A673 (cell line): ENCODE results near the gene PRPH2. TPM values are rescaled to one million over a fixed set of nuclear protein-coding genes. Genes with fewer than 3 reads are reported as not detected.

Experiments used
- BruUV-seq: library from RNA; stranded (reverse); fragments of 400-500 nt; replicated peaks from 2 replicates; lab custom pipeline; 2021; lab: Mats Ljungman, UMichigan
- CTCF ChIA-PET: fragments of 300-600 bp; sonication (Branson Sonifier 250); formaldehyde crosslinking; loops from one replicate; lab custom pipeline; 2022; ENCODE audit warnings: antibody characterized with exemption; lab: Charles Lee
- POLR2A ChIA-PET: fragments of 300-600 bp; sonication (Branson Sonifier 250); formaldehyde crosslinking; loops from one replicate; lab custom pipeline; 2022; ENCODE audit warnings: antibody characterized with exemption; ENCODE audit not compliant: low non-redundant PET; lab: Charles Lee
- DNase-seq: peaks from one replicate; pipeline ENCODE4 v3.0.0-alpha.2; 2015; ENCODE audit warnings: low spot score
- H3K27ac ChIP-seq: fragments of 200-600 bp; sonication (generic); 2 replicates; pipeline ENCODE4 v1.5.1; 2016; ENCODE audit warnings: mixed run types, low read depth, mild to moderate bottlenecking, mixed read lengths, antibody characterized with exemption, low read length; ENCODE audit not compliant: poor library complexity, severe bottlenecking
- H3K27me3 ChIP-seq: fragments of 200-600 bp; sonication (generic); replicated peaks from 2 replicates; pipeline ENCODE4 v1.6.1; 2017; ENCODE audit warnings: mixed run types, low read depth, mild to moderate bottlenecking, mixed read lengths, antibody characterized with exemption, low read length; ENCODE audit not compliant: insufficient read depth, poor library complexity
- H3K36me3 ChIP-seq: fragments of 200-600 bp; sonication (generic); 2 replicates; pipeline ENCODE4 v1.6.1; 2016; ENCODE audit warnings: mixed run types, mild to moderate bottlenecking, mixed read lengths, antibody characterized with exemption, low read length; ENCODE audit not compliant: insufficient read depth, poor library complexity, severe bottlenecking
- H3K4me1 ChIP-seq: fragments of 200-600 bp; sonication (generic); 2 replicates; pipeline ENCODE4 v1.6.1; 2017; ENCODE audit warnings: mixed run types, mild to moderate bottlenecking, mixed read lengths, antibody characterized with exemption, low read length; ENCODE audit not compliant: insufficient read depth, poor library complexity, severe bottlenecking
- H3K4me3 ChIP-seq: fragments of 200-600 bp; sonication (generic); 2 replicates; pipeline ENCODE4 v1.5.1; 2016; ENCODE audit warnings: low read depth, mixed run types, mild to moderate bottlenecking, mixed read lengths, low read length; ENCODE audit not compliant: poor library complexity, severe bottlenecking
- H3K9me3 ChIP-seq: fragments of 200-600 bp; sonication (generic); 2 replicates; pipeline ENCODE4 v1.6.1; 2016; ENCODE audit warnings: mixed run types, low read depth, mild to moderate bottlenecking, mixed read lengths, antibody characterized with exemption, low read length; ENCODE audit not compliant: poor library complexity, severe bottlenecking
- EZH2 ChIP-seq: fragments of 200-600 bp; sonication (generic); IDR thresholded peaks from 2 replicates; pipeline ENCODE4 v1.6.1; 2017; ENCODE audit warnings: borderline replicate concordance, low read depth, mild to moderate bottlenecking, mixed read lengths, antibody characterized with exemption, low read length; ENCODE audit not compliant: poor library complexity, severe bottlenecking
- intact Hi-C: fragments of 100-400 bp; cut with micrococcal nuclease; formaldehyde crosslinking; loops from one replicate; pipeline ENCODE4 v1.10.0; 2022; ENCODE audit not compliant: unreplicated experiment
- total RNA-seq: library from RNA; stranded (reverse); gene quantifications from 2 replicates; pipeline ENCODE4 v1.2.3, GENCODE V29; 2021
- TF ChIP-seq, protein P1 (sequence below): fragments of 300-800, 200-600 bp; sonication (generic); conservative IDR thresholded peaks from 2 replicates; pipeline ENCODE4 v1.5.1; 2017; ENCODE audit warnings: low read depth, mild to moderate bottlenecking, antibody characterized with exemption, low read length, moderate library complexity, mixed read lengths

The PRPH2 gene
- total RNA-seq, 1 experiment from 2014 or later = 0.41 TPM

- POLR2A ChIA-PET = interaction anchor here (0.6 kb wide), 1 partner anchor 56 kb away, joined by 8 read pairs; the partner anchor contains the start of gene BICRAL
- Histone ChIP-seq H3K4me1 (peaks cover 14% of the 10 kb centered on the region), H3K9me3 (no peaks in the 10 kb centered on the region), H3K4me3 (peak overlapping the region; percentile 21), H3K27me3 (no peaks in the 10 kb centered on the region), H3K27ac (peak overlapping the region; percentile 45), H3K36me3 (no peaks in the 10 kb centered on the region)
- peak; percentile 87 for DNase-seq
- intact Hi-C loops = loop anchor here (1.0 to 10.0 kb wide), 4 partner anchors 65 to 512 kb away; partner anchors contain the start of genes MRPS10, RPL7L1 and UBR2
- BruUV-seq = no TSS peak
- CTCF ChIA-PET = interaction anchor here (1.0 to 1.2 kb wide), 3 partner anchors 12 to 67 kb away, joined by 3 to 6 read pairs (median 4); no protein-coding TSS in a partner anchor
- TF ChIP-seq EZH2 = no peak
- TF ChIP-seq, protein P1, sequence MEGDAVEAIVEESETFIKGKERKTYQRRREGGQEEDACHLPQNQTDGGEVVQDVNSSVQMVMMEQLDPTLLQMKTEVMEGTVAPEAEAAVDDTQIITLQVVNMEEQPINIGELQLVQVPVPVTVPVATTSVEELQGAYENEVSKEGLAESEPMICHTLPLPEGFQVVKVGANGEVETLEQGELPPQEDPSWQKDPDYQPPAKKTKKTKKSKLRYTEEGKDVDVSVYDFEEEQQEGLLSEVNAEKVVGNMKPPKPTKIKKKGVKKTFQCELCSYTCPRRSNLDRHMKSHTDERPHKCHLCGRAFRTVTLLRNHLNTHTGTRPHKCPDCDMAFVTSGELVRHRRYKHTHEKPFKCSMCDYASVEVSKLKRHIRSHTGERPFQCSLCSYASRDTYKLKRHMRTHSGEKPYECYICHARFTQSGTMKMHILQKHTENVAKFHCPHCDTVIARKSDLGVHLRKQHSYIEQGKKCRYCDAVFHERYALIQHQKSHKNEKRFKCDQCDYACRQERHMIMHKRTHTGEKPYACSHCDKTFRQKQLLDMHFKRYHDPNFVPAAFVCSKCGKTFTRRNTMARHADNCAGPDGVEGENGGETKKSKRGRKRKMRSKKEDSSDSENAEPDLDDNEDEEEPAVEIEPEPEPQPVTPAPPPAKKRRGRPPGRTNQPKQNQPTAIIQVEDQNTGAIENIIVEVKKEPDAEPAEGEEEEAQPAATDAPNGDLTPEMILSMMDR = peak; percentile 97
Observed at GRCh38 chr6:42726485-42727086, 4.2 kb upstream of the PRPH2 start.

DNA sequence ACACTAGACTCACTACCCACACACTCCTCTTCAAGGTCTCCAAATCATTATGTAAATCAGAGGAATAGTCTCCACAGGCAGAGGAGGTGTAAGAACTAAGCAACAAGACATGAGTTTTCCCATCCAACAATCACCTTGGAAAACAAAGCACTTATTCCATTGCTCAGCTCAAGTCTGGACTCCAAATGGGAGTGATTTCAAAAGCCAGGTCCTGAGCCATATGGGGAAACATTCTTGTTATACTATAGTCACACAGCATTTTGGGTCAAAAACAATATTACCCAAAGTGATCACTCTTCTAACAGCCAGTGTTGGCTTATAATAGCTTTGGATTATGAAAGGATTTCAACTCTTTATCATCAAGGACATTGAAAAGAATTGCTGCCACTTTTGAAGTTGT is 3.6 kb upstream of the PRPH2 start:
- Histone ChIP-seq H3K27ac (peak overlapping the region; percentile 45), H3K4me3 (no peak overlapping the region), H3K27me3 (no peaks in the 10 kb centered on the region), H3K9me3 (no peaks in the 10 kb centered on the region), H3K4me1 (peaks cover 14% of the 10 kb centered on the region), H3K36me3 (no peaks in the 10 kb centered on the region)
- TSS peak; percentile 64 for BruUV-seq
- POLR2A ChIA-PET = interaction anchor here (0.6 kb wide), 2 partner anchors 56 to 179 kb away, joined by 3 to 8 read pairs; partner anchors contain the start of gene BICRAL
- no peak for DNase-seq
- TF ChIP-seq, protein P1 = no peak
- TF ChIP-seq EZH2 = no peak
- CTCF ChIA-PET = interaction anchor here (0.6 to 1.2 kb wide), 5 partner anchors 10 to 162 kb away, joined by 3 to 7 read pairs (median 4); no protein-coding TSS in a partner anchor
- intact Hi-C loops = loop anchor here (1.0 to 10.0 kb wide), 4 partner anchors 65 to 511 kb away; partner anchors contain the start of genes MRPS10, RPL7L1 and UBR2

DNA sequence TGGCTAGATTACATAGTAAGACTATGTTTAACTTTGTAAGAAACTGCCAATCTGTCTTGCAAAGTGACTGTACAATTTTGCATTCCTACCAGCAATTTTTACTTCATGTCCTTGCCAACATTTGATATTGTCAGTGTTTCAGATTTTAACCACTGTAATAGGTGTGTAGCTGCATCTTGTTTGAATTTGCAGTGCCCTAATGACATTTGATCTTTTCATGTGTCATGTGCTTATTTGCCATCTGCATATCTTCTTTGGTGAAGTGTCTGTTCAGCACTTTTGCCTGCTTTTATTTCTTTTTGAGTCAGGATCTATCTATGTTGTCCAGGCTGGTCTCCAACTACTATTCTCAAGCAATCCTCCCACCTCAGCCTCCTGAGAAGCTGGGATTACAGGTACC is 2.4 kb upstream of the PRPH2 start:
- ChIA-PET POLR2A (no interaction called here), CTCF (interaction anchor here (0.5 to 0.6 kb wide), 2 partner anchors 63 to 443 kb away, joined by 3 read pairs; no protein-coding TSS in a partner anchor)

More for the DNA sequence above, 2.4 kb upstream of the PRPH2 start:
- BruUV-seq = no TSS peak
- H3K4me1 ChIP-seq = peaks cover 14% of the 10 kb centered on the region
- no peak overlapping the region for H3K4me3 ChIP-seq
- no peaks in the 10 kb centered on the region for H3K9me3 ChIP-seq
- H3K27ac ChIP-seq = no peak overlapping the region
- intact Hi-C loops = loop anchor here (5.0 to 10.0 kb wide), 3 partner anchors 152 to 510 kb away; partner anchors contain the start of genes MRPS10, RPL7L1 and UBR2
- H3K27me3 ChIP-seq = no peaks in the 10 kb centered on the region
- no peak for TF ChIP-seq EZH2
- TF ChIP-seq, protein P1 = no peak
- no peak for DNase-seq
- no peaks in the 10 kb centered on the region for H3K36me3 ChIP-seq
